ENCODE measurements around the gene HBA2. TPM values are rescaled to one million over a fixed set of nuclear protein-coding genes. Genes with fewer than 3 reads are reported as not detected.
A peak's percentile ranks its signal among the peaks of the same experiment; 100 is the strongest.
"Not testable (repeated sequence)": the region's sequence is repeated elsewhere in the genome, so short reads cannot be mapped to it uniquely, and the experiment has no call there.

HBA2 gene
- total RNA-seq, 1 donor from 2014 or later, result 11,939 TPM

DNA sequence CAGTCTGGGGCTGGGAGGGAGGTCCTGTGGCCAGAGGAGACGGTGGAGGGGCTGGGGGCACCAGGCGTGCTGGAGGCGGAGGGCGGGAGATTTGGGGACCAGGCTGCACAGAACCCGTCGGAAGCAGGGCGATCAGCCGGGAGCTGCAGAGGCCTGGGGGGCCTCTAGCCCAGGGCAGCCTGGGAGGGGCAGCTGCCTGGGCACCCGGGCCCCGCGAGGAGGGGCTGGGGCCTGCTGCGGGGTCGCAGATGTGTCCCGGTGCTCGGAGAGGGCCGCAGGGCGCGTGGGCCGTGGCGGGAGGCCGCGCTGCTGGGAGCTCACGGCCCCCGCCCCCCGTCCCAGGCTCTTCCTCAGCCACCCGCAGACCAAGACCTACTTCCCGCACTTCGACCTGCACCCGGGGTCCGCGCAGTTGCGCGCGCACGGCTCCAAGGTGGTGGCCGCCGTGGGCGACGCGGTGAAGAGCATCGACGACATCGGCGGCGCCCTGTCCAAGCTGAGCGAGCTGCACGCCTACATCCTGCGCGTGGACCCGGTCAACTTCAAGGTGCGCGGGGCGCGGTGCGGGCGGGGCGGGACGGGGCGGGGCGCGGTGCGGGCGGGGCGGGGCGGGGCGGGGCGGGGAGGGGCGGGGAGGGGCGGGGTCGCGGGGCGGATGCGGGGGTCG is 19.0 kb upstream of the HBA2 start:
- ATAC-seq; intact Hi-C loops (cut with DNase I); DNase-seq (ENCODE audit: low spot score): not testable (repeated sequence)

DNA sequence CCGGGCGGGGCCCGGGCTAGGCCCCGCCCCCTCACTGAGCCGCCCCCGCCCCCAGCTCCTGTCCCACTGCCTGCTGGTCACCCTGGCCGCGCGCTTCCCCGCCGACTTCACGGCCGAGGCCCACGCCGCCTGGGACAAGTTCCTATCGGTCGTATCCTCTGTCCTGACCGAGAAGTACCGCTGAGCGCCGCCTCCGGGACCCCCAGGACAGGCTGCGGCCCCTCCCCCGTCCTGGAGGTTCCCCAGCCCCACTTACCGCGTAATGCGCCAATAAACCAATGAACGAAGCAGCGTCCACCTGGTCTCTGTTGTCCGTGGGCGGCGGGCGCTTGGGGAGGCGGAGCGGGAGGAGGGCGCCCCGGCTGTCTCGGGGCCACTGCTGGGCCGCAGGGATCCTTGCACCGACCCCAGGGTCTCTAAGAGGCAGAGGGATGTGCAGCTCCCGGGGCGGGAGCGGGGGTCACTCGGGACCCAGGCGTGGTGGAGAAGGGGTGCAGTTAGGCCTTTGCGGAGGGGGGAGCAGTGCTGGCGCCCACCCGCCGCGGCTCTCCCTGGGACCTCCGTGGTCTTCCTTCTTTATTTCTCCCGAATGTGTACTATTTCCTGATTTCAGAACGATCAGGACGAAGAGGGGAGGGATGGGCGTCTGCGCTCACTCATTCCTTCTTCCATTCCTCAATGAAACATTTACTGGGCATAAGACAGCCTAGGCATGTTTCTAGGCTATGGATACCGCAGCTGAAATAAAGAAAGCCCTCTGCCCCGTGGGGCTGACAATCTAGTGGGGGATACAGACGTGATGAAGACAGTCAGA is 18.3 kb upstream of the HBA2 start:
- DNase-seq (ENCODE audit: low spot score) (no peak), ATAC-seq (no peak)
- intact Hi-C loops (cut with DNase I), result no loop called here

DNA sequence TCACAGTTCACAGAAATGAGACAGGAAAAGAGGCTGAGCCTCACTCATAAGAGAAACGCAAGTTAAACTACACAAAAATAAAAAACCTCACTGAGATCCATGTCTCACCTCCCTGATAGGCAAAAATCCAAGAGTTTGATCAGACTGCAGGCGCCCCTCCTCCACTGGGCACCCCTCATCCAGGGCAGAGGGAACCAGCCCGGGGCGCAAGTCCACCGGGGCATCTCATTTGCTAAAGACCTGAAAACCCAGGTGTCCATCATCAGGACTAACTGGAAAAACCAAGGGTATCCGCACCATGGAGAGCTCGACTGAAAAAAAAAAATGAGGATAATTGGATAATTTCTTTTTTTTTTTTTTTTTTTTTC is 17.7 kb upstream of the HBA2 start:
- ATAC-seq (no peak), DNase-seq (ENCODE audit: low spot score) (no peak)
- intact Hi-C loops (cut with DNase I), result no loop called here

DNA sequence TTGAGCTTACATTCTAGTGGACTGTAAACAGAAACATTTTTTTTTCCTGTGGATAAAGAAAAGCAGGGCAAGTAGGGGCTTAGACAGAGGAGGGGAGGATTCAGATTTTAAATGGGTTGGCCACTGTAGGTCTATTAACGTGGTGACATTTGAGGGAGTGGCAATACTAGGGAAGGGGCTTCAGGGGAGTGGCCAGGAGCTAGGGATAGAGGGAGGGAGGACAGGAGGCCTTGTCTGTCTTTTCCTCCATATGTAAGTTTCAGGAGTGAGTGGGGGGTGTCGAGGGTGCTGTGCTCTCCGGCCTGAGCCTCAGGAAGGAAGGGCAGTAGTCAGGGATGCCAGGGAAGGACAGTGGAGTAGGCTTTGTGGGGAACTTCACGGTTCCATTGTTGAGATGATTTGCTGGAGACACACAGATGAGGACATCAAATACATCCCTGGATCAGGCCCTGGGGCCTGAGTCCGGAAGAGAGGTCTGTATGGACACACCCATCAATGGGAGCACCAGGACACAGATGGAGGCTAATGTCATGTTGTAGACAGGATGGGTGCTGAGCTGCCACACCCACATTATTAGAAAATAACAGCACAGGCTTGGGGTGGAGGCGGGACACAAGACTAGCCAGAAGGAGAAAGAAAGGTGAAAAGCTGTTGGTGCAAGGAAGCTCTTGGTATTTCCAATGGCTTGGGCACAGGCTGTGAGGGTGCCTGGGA is 13.4 kb upstream of the HBA2 start:
- intact Hi-C loops (cut with DNase I), result no loop called here
- ATAC-seq (no peak), DNase-seq (ENCODE audit: low spot score) (no peak)

DNA sequence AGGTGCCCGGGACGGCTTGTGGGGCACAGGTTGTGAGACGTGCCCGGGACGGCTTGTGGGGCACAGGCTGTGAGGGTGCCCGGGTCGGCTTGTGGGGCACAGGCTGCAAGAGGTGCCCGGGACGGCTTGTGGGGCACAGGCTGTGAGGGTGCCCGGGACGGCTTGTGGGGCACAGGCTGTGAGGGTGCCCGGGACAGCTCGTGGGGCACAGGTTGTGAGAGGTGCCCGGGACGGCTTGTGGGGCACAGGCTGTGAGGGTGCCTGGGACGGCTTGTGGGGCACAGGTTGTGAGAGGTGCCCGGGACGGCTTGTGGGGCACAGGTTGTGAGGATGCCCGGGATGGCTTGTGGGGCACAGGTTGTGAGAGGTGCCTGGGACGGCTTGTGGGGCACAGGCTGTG is 12.4 kb upstream of the HBA2 start:
- intact Hi-C loops (cut with DNase I); ATAC-seq; DNase-seq (ENCODE audit: low spot score): not testable (repeated sequence)

DNA sequence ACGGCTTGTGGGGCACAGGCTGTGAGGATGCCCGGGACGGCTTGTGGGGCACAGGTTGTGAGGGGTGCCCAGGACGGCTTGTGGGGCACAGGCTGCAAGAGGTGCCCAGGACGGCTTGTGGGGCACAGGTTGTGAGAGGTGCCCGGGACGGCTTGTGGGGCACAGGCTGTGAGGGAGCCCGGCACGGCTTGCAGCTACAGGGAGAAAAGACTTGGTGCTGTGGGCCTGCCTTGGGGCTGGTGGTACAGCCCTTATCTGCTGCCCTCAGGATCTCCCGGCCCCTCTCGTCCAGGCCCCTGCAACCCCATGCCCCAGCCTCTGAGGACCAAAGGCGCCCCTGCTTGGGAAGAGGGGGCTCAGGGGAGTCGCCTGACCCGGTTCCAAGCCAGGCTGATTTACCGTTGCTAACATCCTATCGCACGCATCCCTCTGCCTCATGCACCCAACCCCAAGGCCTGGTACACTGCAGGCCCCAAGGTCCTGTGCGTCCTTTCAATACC is 11.9 kb upstream of the HBA2 start:
- DNase-seq (ENCODE audit: low spot score) (no peak), ATAC-seq (no peak)
- intact Hi-C loops (cut with DNase I), result no loop called here

DNA sequence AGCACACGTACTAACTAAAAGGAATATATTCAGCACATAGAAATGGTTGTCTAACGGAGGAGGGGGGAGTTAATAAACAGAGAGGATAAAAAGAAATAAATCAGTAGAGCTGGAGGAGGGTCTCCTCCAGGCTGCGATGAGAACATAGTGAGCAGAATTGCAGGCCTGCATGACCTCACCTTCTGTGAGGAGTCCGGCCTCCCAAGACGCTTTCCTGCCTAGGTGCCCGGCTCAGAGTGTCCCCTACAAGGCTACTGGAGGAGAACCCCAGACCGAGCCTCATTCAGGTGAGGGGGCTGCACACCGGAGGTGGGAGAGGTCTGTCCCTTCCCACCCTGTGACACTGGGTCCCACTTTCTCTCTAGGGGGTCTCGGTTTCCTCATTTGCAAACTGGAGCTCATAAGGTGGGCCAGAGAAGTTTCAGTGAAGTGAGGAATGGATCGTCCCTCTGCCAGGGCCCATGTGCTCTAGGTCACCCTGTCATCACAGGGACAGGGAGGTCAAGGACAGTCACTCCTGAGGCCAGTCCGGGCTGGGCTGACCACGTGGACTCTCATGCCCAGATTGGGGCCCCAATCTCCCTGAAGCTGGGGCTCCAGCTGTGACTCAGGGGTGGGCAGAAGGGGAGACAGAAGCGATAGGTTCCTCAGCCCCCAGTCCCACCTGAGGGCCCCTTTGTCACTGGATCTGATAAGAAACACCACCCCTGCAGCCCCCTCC is 10.2 kb upstream of the HBA2 start:
- ATAC-seq, result no peak
- DNase-seq (ENCODE audit: low spot score), result no peak
- intact Hi-C loops (cut with DNase I), result no loop called here

DNA sequence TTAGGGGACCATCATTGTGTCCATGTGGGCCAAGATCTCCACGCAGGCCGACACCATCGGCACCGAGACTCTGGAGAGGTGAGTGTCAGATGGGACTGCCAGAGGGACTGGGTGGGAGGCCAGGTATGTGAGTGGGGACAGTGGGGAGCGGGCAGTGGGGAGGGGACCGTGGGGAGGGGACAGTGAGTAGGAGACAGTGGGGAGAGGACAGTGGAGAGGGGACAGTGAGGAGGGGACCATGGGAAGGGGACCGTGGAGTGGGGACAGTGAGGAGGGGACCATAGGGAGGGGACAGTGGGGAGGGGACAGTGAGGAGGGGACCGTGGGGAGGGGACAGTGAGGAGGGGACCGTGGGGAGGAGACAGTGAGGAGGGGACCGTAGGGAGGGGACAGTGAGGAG is 9.5 kb upstream of the HBA2 start:
- DNase-seq (ENCODE audit: low spot score); intact Hi-C loops (cut with DNase I); ATAC-seq: not testable (repeated sequence)

DNA sequence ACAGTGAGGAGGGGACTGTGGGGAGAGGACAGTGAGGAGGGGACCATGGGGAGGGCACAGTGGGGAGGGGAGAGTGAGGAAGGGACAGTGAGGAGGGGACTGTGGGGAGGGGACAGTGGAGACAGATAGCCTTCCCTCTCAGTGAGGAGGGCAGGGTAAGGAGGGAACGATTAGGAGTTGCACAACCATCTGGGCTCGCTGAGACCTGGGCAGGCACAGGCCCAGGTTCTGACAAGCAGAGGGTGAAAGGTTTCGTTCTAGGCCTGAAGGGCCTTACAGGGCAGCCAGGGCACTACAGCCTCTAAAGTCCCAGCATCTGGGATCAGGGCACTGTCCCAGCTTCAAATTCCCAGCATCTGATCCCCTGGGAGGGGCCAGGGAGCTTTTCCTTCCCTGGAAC is 9.0 kb upstream of the HBA2 start:
- intact Hi-C loops (cut with DNase I); DNase-seq (ENCODE audit: low spot score): not testable (repeated sequence)
- peak; percentile 46 for ATAC-seq

DNA sequence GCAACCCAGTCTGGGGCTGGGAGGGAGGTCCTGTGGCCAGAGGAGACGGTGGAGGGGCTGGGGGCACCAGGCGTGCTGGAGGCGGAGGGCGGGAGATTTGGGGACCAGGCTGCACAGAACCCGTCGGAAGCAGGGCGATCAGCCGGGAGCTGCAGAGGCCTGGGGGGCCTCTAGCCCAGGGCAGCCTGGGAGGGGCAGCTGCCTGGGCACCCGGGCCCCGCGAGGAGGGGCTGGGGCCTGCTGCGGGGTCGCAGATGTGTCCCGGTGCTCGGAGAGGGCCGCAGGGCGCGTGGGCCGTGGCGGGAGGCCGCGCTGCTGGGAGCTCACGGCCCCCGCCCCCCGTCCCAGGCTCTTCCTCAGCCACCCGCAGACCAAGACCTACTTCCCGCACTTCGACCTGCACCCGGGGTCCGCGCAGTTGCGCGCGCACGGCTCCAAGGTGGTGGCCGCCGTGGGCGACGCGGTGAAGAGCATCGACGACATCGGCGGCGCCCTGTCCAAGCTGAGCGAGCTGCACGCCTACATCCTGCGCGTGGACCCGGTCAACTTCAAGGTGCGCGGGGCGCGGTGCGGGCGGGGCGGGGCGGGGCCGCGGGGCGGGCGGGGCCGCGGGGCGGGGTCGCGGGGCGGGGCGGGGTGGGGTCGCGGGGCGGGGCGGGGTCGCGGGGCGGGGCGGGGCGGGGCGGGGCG is 8.4 kb upstream of the HBA2 start:
- DNase-seq (ENCODE audit: low spot score); ATAC-seq; intact Hi-C loops (cut with DNase I): not testable (repeated sequence)

DNA sequence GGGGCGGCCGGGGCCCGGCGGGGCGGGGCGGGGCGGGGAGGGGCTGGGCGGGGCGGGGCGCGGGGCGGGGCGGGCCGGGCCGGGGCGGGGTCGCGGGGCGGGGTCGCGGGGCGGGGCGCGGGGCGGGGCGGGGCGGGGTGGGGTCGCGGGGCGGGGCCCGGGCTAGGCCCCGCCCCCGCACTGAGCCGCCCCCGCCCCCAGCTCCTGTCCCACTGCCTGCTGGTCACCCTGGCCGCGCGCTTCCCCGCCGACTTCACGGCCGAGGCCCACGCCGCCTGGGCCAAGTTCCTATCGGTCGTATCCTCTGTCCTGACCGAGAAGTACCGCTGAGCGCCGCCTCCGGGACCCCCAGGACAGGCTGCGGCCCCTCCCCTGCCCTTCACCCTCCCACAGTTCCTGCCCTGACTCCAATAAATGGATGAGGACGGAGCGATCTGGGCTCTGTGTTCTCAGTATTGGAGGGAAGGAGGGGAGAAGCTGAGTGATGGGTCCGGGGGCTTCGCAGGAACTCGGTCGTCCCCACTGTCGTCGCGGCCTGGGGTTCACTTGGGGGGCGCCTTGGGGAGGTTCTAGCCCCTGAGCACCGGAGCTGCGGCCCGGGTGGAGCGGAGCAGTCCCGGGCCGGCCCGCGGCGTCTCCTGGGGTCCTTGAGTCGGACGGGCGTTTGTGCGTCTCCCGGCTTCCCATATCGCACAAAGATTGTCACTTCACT is 7.7 kb upstream of the HBA2 start:
- DNase-seq (ENCODE audit: low spot score) (no peak), ATAC-seq (no peak)
- intact Hi-C loops (cut with DNase I), result no loop called here

DNA sequence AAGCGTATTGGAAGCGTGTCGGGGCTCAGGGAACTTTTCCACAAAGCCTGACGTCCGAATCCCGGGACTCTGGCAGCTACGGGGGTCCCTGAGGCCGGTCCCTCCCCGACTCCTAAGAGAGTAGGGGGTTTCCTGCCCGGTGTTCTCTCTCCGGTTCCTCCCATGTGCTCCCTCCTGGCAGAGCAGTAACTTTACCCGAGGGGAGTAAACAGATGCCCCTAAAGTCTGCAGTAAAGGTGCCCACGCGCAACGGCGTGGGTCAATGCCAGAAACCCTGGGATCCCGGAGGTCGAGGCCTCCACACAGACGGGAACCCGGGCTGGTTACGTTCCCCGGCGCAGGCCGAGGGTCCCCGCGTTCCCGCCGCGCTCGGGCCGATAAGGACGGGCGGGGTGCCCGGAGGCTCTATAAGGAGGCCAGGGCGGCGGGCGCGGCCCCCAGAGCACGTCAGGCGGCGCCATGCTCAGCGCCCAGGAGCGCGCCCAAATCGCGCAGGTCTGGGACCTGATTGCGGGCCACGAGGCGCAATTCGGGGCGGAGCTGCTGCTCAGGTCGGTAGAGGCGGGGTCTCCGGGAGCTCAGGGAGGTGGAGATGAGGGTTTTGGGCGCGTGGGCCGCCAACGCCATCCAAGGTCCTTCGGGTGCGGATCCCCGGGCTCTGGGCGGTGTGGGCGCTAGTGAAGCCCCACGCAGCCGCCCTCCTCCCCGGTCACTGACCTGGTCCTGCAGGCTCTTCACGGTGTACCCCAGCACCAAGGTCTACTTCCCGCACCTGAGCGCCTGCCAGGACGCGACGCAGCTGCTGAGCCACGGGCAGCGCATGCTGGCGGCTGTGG is 6.9 kb upstream of the HBA2 start, which contains the start of gene HBM:
HBM (plus strand) TSS at position 440 of the 836 bp plus-strand sequence; CDS start at position 460, 20 bp downstream.
- DNase-seq (ENCODE audit: low spot score) (no peak), ATAC-seq (no peak)
- intact Hi-C loops (cut with DNase I), result no loop called here

DNA sequence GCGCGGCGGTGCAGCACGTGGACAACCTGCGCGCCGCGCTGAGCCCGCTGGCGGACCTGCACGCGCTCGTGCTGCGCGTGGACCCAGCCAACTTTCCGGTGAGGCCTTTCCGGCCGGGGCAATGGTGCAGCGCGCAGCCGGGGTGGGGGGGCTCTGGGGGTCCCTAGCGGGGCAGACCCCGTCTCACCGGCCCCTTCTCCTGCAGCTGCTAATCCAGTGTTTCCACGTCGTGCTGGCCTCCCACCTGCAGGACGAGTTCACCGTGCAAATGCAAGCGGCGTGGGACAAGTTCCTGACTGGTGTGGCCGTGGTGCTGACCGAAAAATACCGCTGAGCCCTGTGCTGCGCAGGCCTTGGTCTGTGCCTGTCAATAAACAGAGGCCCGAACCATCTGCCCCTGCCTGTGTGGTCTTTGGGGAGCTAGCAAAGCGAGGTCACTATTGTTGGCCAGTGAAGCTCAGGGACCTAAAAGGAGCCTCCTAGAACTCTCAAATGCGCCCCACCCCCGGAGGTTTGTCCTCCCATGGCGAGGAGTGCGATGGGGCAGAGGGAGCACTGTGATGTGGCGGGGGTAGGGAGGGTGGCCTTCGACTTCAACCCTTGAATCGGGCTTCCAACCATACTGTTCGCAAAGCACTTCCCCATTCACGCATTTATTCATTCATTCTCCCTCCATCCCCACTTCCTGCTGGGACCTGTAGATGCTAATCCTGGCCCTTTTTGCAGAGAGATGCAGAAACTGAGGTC is 6.1 kb upstream of the HBA2 start:
- intact Hi-C loops (cut with DNase I), result no loop called here
- ATAC-seq (no peak), DNase-seq (ENCODE audit: low spot score) (no peak)

DNA sequence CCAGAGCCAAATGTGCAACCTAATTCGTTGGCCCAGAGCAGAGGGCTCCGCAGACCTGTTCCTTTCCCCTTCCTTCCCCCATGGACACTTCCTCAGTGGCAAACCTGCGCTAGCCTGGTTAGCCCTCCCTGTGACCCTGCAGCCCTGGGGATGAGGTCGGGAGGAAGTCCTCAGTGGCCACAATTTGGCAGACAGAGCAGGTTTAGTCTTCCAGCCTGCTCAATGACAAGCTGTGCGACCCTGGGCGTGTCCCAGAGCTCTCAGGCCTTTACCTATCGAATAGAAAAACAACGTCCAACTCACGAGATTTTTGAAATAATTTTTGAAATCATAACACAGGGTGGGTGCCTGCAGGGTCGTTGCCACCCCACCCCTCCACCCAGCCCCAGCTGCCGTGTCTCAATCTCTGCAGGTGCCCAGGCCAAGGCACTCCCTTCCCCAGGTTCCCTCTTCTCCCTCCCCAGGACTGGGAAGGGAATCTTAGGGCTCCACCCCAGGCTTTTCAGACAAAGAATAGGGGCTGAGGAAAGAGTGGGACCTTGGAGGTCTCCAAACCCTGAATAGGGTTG is 5.5 kb upstream of the HBA2 start:
- no peak for ATAC-seq
- no peak for DNase-seq (ENCODE audit: low spot score)
- intact Hi-C loops (cut with DNase I), result no loop called here

DNA sequence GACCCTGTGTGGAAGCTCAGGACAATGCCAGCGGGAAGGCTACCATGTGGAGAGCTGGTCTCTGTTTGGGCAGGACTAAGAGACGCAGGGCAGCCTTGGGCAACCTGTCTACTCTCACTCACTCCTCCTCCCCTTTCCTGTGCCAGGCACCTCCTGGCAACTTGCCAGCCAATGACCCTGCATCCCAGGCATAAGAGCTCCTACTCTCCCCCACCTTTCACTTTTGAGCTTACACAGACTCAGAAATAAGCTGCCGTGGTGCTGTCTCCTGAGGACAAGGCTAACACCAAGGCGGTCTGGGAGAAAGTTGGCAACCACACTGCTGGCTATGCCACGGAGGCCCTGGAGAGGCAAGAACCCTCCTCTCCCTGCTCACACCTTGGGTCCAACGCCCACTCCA is 4.3 kb upstream of the HBA2 start:
- no peak for DNase-seq (ENCODE audit: low spot score)
- intact Hi-C loops (cut with DNase I), result no loop called here
- no peak for ATAC-seq

DNA sequence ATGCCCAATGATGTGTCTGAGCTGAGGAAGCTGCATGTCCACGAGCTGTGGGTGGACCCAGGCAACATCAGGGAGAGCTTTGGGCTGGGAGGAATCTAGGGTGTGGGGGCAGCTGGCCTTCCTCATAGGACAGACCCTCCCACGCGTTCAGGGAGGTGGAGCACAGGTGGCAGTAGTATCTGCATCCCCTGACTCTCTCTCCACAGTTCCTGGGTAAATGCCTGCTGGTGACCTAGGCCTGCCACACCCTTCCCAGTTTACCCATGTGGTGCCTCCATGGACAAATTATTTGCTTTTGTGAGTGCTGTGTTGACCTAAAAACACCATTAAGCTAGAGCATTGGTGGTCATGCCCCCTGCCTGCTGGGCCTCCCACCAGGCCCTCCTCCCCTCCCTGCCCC is 3.7 kb upstream of the HBA2 start:
- ATAC-seq (no peak), DNase-seq (ENCODE audit: low spot score) (no peak)
- intact Hi-C loops (cut with DNase I), result no loop called here
